Measurements from ENCODE around the gene MEGF8. TPM values are rescaled to one million over a fixed set of nuclear protein-coding genes. Genes with fewer than 3 reads are reported as not detected.

Gene MEGF8
- total and polyA plus RNA-seq, 9 of the 15 experiments (the other 6 are each of a cell fraction or from before 2014, with no cell fraction given) = 0.28 to 13.1 (median 3.0) TPM

- no peak for ATAC-seq
- peak in 2 of 4 experiments; percentile 15 to 26 for DNase-seq (ENCODE audit: extremely low read depth in 1 of 4, low spot score in 3 of 4)
- no peaks in the 10 kb centered on the region for H3K9me3 ChIP-seq (replicated peaks; ENCODE audit: control insufficient read depth, insufficient read depth, low read depth, low read length)
- TF ChIP-seq YBX1 (IDR thresholded peaks at IDR 0.05) = no peak
- no peak for TF ChIP-seq ZKSCAN3 (CRISPR knock-in tag; IDR thresholded peaks at IDR 0.05)
- TF ChIP-seq PATZ1 (CRISPR knock-in tag; IDR thresholded peaks at IDR 0.05; ENCODE audit: borderline replicate concordance) = no peak
- no peak for TF ChIP-seq PHF21A (IDR thresholded peaks at IDR 0.05; ENCODE audit: borderline replicate concordance, low read depth)
- no peak for TF ChIP-seq CREB5 (CRISPR knock-in tag; IDR thresholded peaks at IDR 0.05)
- H3K9me1 ChIP-seq (ENCODE audit: control insufficient read depth, insufficient read depth, low read length) = no peaks in the 10 kb centered on the region
- no peak overlapping the region for H2AFZ ChIP-seq (ENCODE audit: low read depth, low read length)
- no peaks in the 10 kb centered on the region; a peak in 1 of 5 replicates for H3K27me3 ChIP-seq (ENCODE audit: control insufficient read depth in 2 of 2, insufficient read depth in 2 of 2, low read length in 2 of 2)
- H3K9ac ChIP-seq (ENCODE audit: insufficient read depth in 1 of 2, low read depth in 2 of 2, low read length in 2 of 2) = peak overlapping the region; percentile 70 to 94; a peak in 3 of 4 replicates
- peak overlapping the region; percentile 83 for H3K4me2 ChIP-seq (ENCODE audit: insufficient read depth, low read length)
- intact Hi-C loops (cut with micrococcal nuclease) = no loop called here
- 53% methylated on average over 3 of the region's 5 CpGs for WGBS (ENCODE audit: insufficient coverage, low coverage, missing lambda C conversion rate)
- peak overlapping the region; percentile 63; the same call in 1 of the 2 replicates for H3K4me3 ChIP-seq
- FAIRE-seq = no peak
- CTCF ChIA-PET (ENCODE audit: low intra/inter-chr PET ratio) = no interaction called here
- in situ Hi-C loops (cut with MboI) = no loop called here
- BruUV-seq (replicated peaks) = no TSS peak
- peaks cover 51% of the 10 kb centered on the region for H3K79me2 ChIP-seq (ENCODE audit: control insufficient read depth, insufficient read depth, low read length)
- peaks cover 40% of the 10 kb centered on the region; the same call in 2 of the 3 replicates for H3K36me3 ChIP-seq (ENCODE audit: control insufficient read depth, insufficient read depth, low read length)
- H3K4me1 ChIP-seq (replicated peaks in 1 of 2; ENCODE audit: control insufficient read depth in 2 of 2, insufficient read depth in 2 of 2, low read length in 2 of 2) = peaks cover 39 to 80% of the 10 kb centered on the region in 2 experiments
- H3K27ac ChIP-seq (ENCODE audit: extremely low read depth, low read depth, low read length) = no peak overlapping the region; the same call in 2 of the 3 replicates
- POLR2A ChIA-PET = interaction anchor here (1.2 to 1.4 kb wide), 2 partner anchors 14 to 15 kb away, joined by 4 read pairs; no protein-coding TSS in a partner anchor
- 0 out of 2 replicates have a peak, but pooled peaks cover 8% of the 10 kb centered on the region for H4K20me1 ChIP-seq (replicated peaks; ENCODE audit: control insufficient read depth, insufficient read depth, low read length)
These were observed 39.9 kb upstream of the MEGF8 start for GRCh38 chr19:42285541-42285941.

Data from K562 (cell line).